Loucy (cell line): ENCODE data around the gene NUMB.

Source experiments
- H2AFZ ChIP-seq: fragments of 200-600 bp; sonication (generic); 2 replicates; pipeline ENCODE4 v1.6.0; 2016; ENCODE audit warnings: antibody characterized with exemption, mild to moderate bottlenecking, low read length, moderate library complexity
- H3F3A ChIP-seq: fragments of 200-600 bp; 2 replicates; pipeline ENCODE4 v1.6.0; 2016; ENCODE audit warnings: antibody characterized with exemption, low read depth, mild to moderate bottlenecking
- H3K27me3 ChIP-seq: fragments of 200-600 bp; sonication (generic); 2 replicates; pipeline ENCODE4 v1.6.1; 2014; ENCODE audit warnings: low read length, mild to moderate bottlenecking; ENCODE audit not compliant: insufficient read depth, poor library complexity, severe bottlenecking
- H3K36me3 ChIP-seq: fragments of 200-600 bp; sonication (generic); 2 replicates; pipeline ENCODE4 v1.6.1; 2016; ENCODE audit warnings: low read length; ENCODE audit not compliant: insufficient read depth
- H3K4me1 ChIP-seq: fragments of 200-600 bp; sonication (generic); 2 replicates; pipeline ENCODE4 v1.5.1; 2014; ENCODE audit warnings: low read length, mild to moderate bottlenecking; ENCODE audit not compliant: insufficient read depth, poor library complexity, severe bottlenecking
- H3K4me2 ChIP-seq: fragments of 200-600 bp; sonication (generic); 2 replicates; pipeline ENCODE4 v1.6.0; 2014; ENCODE audit warnings: antibody characterized with exemption, low read length, low read depth, mild to moderate bottlenecking; ENCODE audit not compliant: poor library complexity, severe bottlenecking
- H3K4me3 ChIP-seq: fragments of 200-600 bp; sonication (generic); 2 replicates; pipeline ENCODE4 v1.5.1; 2014; ENCODE audit warnings: low read length, mild to moderate bottlenecking, mixed read lengths; ENCODE audit not compliant: poor library complexity, severe bottlenecking
- H3K79me2 ChIP-seq: fragments of 200-600 bp; sonication (generic); 2 replicates; pipeline ENCODE4 v1.6.1; 2014; ENCODE audit warnings: low read length; ENCODE audit not compliant: insufficient read depth
- H3K9ac ChIP-seq: fragments of 200-600 bp; sonication (generic); 2 replicates; pipeline ENCODE4 v1.6.0; 2014; ENCODE audit warnings: mild to moderate bottlenecking, low read depth, low read length, moderate library complexity; ENCODE audit not compliant: poor library complexity, severe bottlenecking
- H3K9me2 ChIP-seq: fragments of 200-600 bp; sonication (generic); replicated peaks from 2 replicates; pipeline ENCODE4 v1.6.1; 2016; ENCODE audit warnings: low read depth, low read length, mixed read lengths
- H3K9me3 ChIP-seq: fragments of 200-600 bp; sonication (generic); 2 replicates; pipeline ENCODE4 v1.6.1; 2014; ENCODE audit warnings: mild to moderate bottlenecking, antibody characterized with exemption, low read length, low read depth; ENCODE audit not compliant: insufficient read depth
- H4K20me1 ChIP-seq: fragments of 200-600 bp; sonication (generic); 2 replicates; pipeline ENCODE4 v1.6.0; 2014; ENCODE audit warnings: antibody characterized with exemption, low read length, mild to moderate bottlenecking; ENCODE audit not compliant: insufficient read depth, poor library complexity, severe bottlenecking
- CTCF ChIP-seq: fragments of 200-600 bp; sonication (generic); conservative IDR thresholded peaks from 2 replicates; pipeline ENCODE4 v1.5.1; 2014; ENCODE audit warnings: mild to moderate bottlenecking, antibody characterized with exemption, low read length
- EZH2phosphoT487 ChIP-seq: fragments of 200-600 bp; IDR thresholded peaks from 2 replicates; pipeline ENCODE4 v1.6.1; 2018; ENCODE audit warnings: antibody characterized with exemption, mild to moderate bottlenecking, moderate library complexity, borderline replicate concordance

The NUMB gene

DNA sequence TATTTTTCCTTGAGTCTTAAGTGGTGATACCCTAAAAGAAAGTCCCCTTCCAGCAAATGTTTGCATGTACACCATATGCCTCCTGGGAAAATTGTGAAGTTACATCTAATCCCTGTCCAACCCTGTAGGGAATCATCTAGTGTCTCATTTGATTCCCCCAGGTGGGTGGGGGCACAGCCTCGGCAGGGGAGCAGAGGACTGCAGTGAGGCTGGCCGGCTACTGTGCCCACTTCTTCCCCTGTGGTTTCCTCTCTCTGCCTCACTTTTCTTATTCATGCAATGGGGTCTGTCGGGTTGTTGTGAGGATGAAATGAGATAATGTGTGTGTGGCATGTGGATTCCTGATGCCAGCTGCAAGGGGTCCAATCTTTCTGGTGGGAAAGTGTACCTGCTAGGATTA is 215.0 kb downstream of the NUMB start:
- no peaks in the 10 kb centered on the region for H3K79me2 ChIP-seq
- no peak for TF ChIP-seq CTCF
- TF ChIP-seq EZH2phosphoT487: no peak
- no peak overlapping the region for H2AFZ ChIP-seq
- no peaks in the 10 kb centered on the region for H3K9me3 ChIP-seq
- no peak overlapping the region for H3K9ac ChIP-seq
- 0 out of 2 replicates have a peak, but pooled peaks cover 3% of the 10 kb centered on the region for H3F3A ChIP-seq
- H3K36me3 ChIP-seq: no peaks in the 10 kb centered on the region
- no peak overlapping the region for H3K4me3 ChIP-seq
- H3K4me2 ChIP-seq: peak overlapping the region; percentile 48
- peaks cover 44% of the 10 kb centered on the region for H3K4me1 ChIP-seq
- no peaks in the 10 kb centered on the region for H4K20me1 ChIP-seq
- no peaks in the 10 kb centered on the region for H3K9me2 ChIP-seq
- no peaks in the 10 kb centered on the region for H3K27me3 ChIP-seq

- Histone ChIP-seq H3K4me1 (peaks cover 43% of the 10 kb centered on the region), H3K9ac (no peak overlapping the region), H3K4me3 (peak overlapping the region; percentile 33), H4K20me1 (no peaks in the 10 kb centered on the region), H2AFZ (peak overlapping the region; percentile 42; the same call in 1 of the 2 replicates), H3F3A (0 out of 2 replicates have a peak, but pooled peaks cover 3% of the 10 kb centered on the region), H3K27me3 (no peaks in the 10 kb centered on the region), H3K4me2 (peak overlapping the region; percentile 48), H3K9me2 (no peaks in the 10 kb centered on the region), H3K36me3 (no peaks in the 10 kb centered on the region), H3K79me2 (no peaks in the 10 kb centered on the region), H3K9me3 (no peaks in the 10 kb centered on the region)
- TF ChIP-seq CTCF (no peak), EZH2phosphoT487 (no peak)
Measured at GRCh38 chr14:73242357-73242901, 215.9 kb downstream of the NUMB start.

- Histone ChIP-seq H3K4me1 (peaks cover 35% of the 10 kb centered on the region), H3K4me3 (no peak overlapping the region), H3K9me2 (no peaks in the 10 kb centered on the region), H3K4me2 (no peak overlapping the region), H4K20me1 (no peaks in the 10 kb centered on the region), H3K27me3 (no peaks in the 10 kb centered on the region), H3K79me2 (no peaks in the 10 kb centered on the region), H3F3A (0 out of 2 replicates have a peak, but pooled peaks cover 3% of the 10 kb centered on the region), H3K9me3 (no peaks in the 10 kb centered on the region), H3K9ac (no peak overlapping the region), H3K36me3 (no peaks in the 10 kb centered on the region), H2AFZ (no peak overlapping the region)
- TF ChIP-seq CTCF: no peak
- TF ChIP-seq EZH2phosphoT487: no peak
Measured at GRCh38 chr14:73241481-73242165, 216.7 kb downstream of the NUMB start.
